ENCODE results near the gene METTL9. TPM values are rescaled to one million over a fixed set of nuclear protein-coding genes. Genes with fewer than 3 reads are reported as not detected.
A peak's percentile ranks its signal among the peaks of the same experiment; 100 is the strongest.

The METTL9 gene
- total RNA-seq, 1 donor from 2014 or later, result 175 TPM

- peaks cover 3% of the 10 kb centered on the region for H3K4me1 Mint-ChIP-seq
- H3K27me3 Mint-ChIP-seq (ENCODE audit: low read depth), result no peaks in the 10 kb centered on the region
- no peak overlapping the region for H3K27ac Mint-ChIP-seq (ENCODE audit: unreplicated experiment)
- no peaks in the 10 kb centered on the region for H3K36me3 Mint-ChIP-seq (ENCODE audit: low read depth)
- TF ChIP-seq CTCF (conservative IDR thresholded peaks at IDR 0.05), result no peak
- no peak overlapping the region for H3K4me3 Mint-ChIP-seq
- no peaks in the 10 kb centered on the region for H3K9me3 Mint-ChIP-seq
- DNase-seq (ENCODE audit: low read depth, low spot score), result no peak
These were observed 42.5 kb downstream of the METTL9 start for GRCh38 chr16:21641916-21642315.

GRCh38 chr16:21642861-21643260 is 43.5 kb downstream of the METTL9 start:
- no peak for TF ChIP-seq CTCF (conservative IDR thresholded peaks at IDR 0.05)
- no peak for DNase-seq (ENCODE audit: low read depth, low spot score)
- H3K4me3 Mint-ChIP-seq, result no peak overlapping the region

GRCh38 chr16:21643785-21644184 is 44.4 kb downstream of the METTL9 start:
- H3K4me1 Mint-ChIP-seq, result peaks cover 6% of the 10 kb centered on the region
- no peaks in the 10 kb centered on the region for H3K36me3 Mint-ChIP-seq (ENCODE audit: low read depth)
- no peaks in the 10 kb centered on the region for H3K9me3 Mint-ChIP-seq
- DNase-seq (ENCODE audit: low read depth, low spot score), result no peak
- H3K4me3 Mint-ChIP-seq, result no peak overlapping the region
- no peak overlapping the region for H3K27ac Mint-ChIP-seq (ENCODE audit: unreplicated experiment)
- H3K27me3 Mint-ChIP-seq (ENCODE audit: low read depth), result no peaks in the 10 kb centered on the region
- TF ChIP-seq CTCF (conservative IDR thresholded peaks at IDR 0.05), result no peak

More at GRCh38 chr16:21642861-21643260, 43.5 kb downstream of the METTL9 start:
- peaks cover 6% of the 10 kb centered on the region for H3K4me1 Mint-ChIP-seq
- H3K27me3 Mint-ChIP-seq (ENCODE audit: low read depth), result no peaks in the 10 kb centered on the region
- H3K9me3 Mint-ChIP-seq, result no peaks in the 10 kb centered on the region
- H3K27ac Mint-ChIP-seq (ENCODE audit: unreplicated experiment), result peak overlapping the region; percentile 12
- no peaks in the 10 kb centered on the region for H3K36me3 Mint-ChIP-seq (ENCODE audit: low read depth)

GRCh38 chr16:21644674-21645073 is 45.3 kb downstream of the METTL9 start:
- no peak overlapping the region for H3K27ac Mint-ChIP-seq (ENCODE audit: unreplicated experiment)
- no peak for DNase-seq (ENCODE audit: low read depth, low spot score)
- no peaks in the 10 kb centered on the region for H3K36me3 Mint-ChIP-seq (ENCODE audit: low read depth)
- H3K27me3 Mint-ChIP-seq (ENCODE audit: low read depth), result no peaks in the 10 kb centered on the region
- H3K4me1 Mint-ChIP-seq, result peaks cover 6% of the 10 kb centered on the region
- no peak overlapping the region for H3K4me3 Mint-ChIP-seq
- H3K9me3 Mint-ChIP-seq, result no peaks in the 10 kb centered on the region
- TF ChIP-seq CTCF (conservative IDR thresholded peaks at IDR 0.05), result no peak

GRCh38 chr16:21645261-21645721 is 45.9 kb downstream of the METTL9 start:
- Mint-ChIP-seq H3K4me3 (no peak overlapping the region), H3K4me1 (peaks cover 6% of the 10 kb centered on the region), H3K27me3 (ENCODE audit: low read depth) (no peaks in the 10 kb centered on the region), H3K36me3 (ENCODE audit: low read depth) (no peaks in the 10 kb centered on the region), H3K9me3 (no peaks in the 10 kb centered on the region), H3K27ac (ENCODE audit: unreplicated experiment) (no peak overlapping the region)
- no peak for DNase-seq (ENCODE audit: low read depth, low spot score)
- TF ChIP-seq CTCF (conservative IDR thresholded peaks at IDR 0.05), result no peak

GRCh38 chr16:21646091-21646490 is 46.7 kb downstream of the METTL9 start:
- Mint-ChIP-seq H3K36me3 (ENCODE audit: low read depth) (no peaks in the 10 kb centered on the region), H3K27ac (ENCODE audit: unreplicated experiment) (no peak overlapping the region)
- DNase-seq (ENCODE audit: low read depth, low spot score), result no peak

More at GRCh38 chr16:21646091-21646490, 46.7 kb downstream of the METTL9 start:
- H3K4me1 Mint-ChIP-seq, result peaks cover 3% of the 10 kb centered on the region
- no peaks in the 10 kb centered on the region for H3K9me3 Mint-ChIP-seq
- H3K4me3 Mint-ChIP-seq, result no peak overlapping the region
- no peaks in the 10 kb centered on the region for H3K27me3 Mint-ChIP-seq (ENCODE audit: low read depth)
- TF ChIP-seq CTCF (conservative IDR thresholded peaks at IDR 0.05), result no peak
